ENCODE data around the gene TEX36. TPM values are rescaled to one million over a fixed set of nuclear protein-coding genes. Genes with fewer than 3 reads are reported as not detected.
"Not testable (repeated sequence)": the region's sequence is repeated elsewhere in the genome, so short reads cannot be mapped to it uniquely, and the experiment has no call there.

The TEX36 gene
- total RNA-seq, 2 donors from 2014 or later, result not detected

- peaks cover 2% of the 10 kb centered on the region for H3K27me3 Mint-ChIP-seq (ENCODE audit: low read depth)
- H3K4me1 Mint-ChIP-seq (ENCODE audit: low read depth), result no peaks in the 10 kb centered on the region
These were observed 24.8 kb upstream of the TEX36 start for GRCh38 chr10:125707541-125708468.

GRCh38 chr10:125700355-125700911 lies 17.5 kb upstream of the TEX36 start:
- no peak overlapping the region for H3K27ac Mint-ChIP-seq
- H3K4me1 Mint-ChIP-seq (ENCODE audit: low read depth), result no peaks in the 10 kb centered on the region
- H3K27me3 Mint-ChIP-seq (ENCODE audit: low read depth), result peaks cover 11% of the 10 kb centered on the region
- H3K9me3 Mint-ChIP-seq, result peaks cover 2 to 5% of the 10 kb centered on the region in 2 donors
- no peak overlapping the region for H3K4me3 Mint-ChIP-seq
- no peaks in the 10 kb centered on the region for H3K36me3 Mint-ChIP-seq (ENCODE audit: insufficient read depth in 2 of 2)
- no peak for DNase-seq
- ATAC-seq (replicated peaks in 1 of 2), result no peak

More at GRCh38 chr10:125707541-125708468, 24.8 kb upstream of the TEX36 start:
- ATAC-seq (replicated peaks in 1 of 2) (no peak), DNase-seq (no peak)
- no peak overlapping the region for H3K4me3 Mint-ChIP-seq
- no peak overlapping the region for H3K27ac Mint-ChIP-seq
- peaks cover 2% of the 10 kb centered on the region in 2 donors for H3K36me3 Mint-ChIP-seq (ENCODE audit: insufficient read depth in 2 of 2)
- peaks cover under 1 to 6% of the 10 kb centered on the region in 2 donors for H3K9me3 Mint-ChIP-seq

GRCh38 chr10:125699562-125700143 lies 16.7 kb upstream of the TEX36 start:
- Mint-ChIP-seq H3K9me3 (peaks cover 2 to 5% of the 10 kb centered on the region in 2 donors), H3K27ac (no peak overlapping the region), H3K36me3 (ENCODE audit: insufficient read depth in 2 of 2) (no peaks in the 10 kb centered on the region), H3K27me3 (ENCODE audit: low read depth) (peaks cover 11% of the 10 kb centered on the region), H3K4me3 (no peak overlapping the region), H3K4me1 (ENCODE audit: low read depth) (no peaks in the 10 kb centered on the region)
- DNase-seq, result no peak
- ATAC-seq (replicated peaks in 1 of 2), result no peak

- no peak for ATAC-seq (replicated peaks in 1 of 2)
- H3K36me3 Mint-ChIP-seq (ENCODE audit: insufficient read depth in 2 of 2), result no peaks in the 10 kb centered on the region
These were observed 15.6 kb upstream of the TEX36 start for GRCh38 chr10:125698481-125698998.

GRCh38 chr10:125696884-125697283 lies 13.9 kb upstream of the TEX36 start:
- not testable (repeated sequence) for H3K36me3 Mint-ChIP-seq (ENCODE audit: insufficient read depth in 2 of 2); ATAC-seq (replicated peaks in 1 of 2); H3K4me1 Mint-ChIP-seq (ENCODE audit: low read depth); H3K4me3 Mint-ChIP-seq; H3K27ac Mint-ChIP-seq; DNase-seq; H3K9me3 Mint-ChIP-seq; H3K27me3 Mint-ChIP-seq (ENCODE audit: low read depth)

More at GRCh38 chr10:125698481-125698998, 15.6 kb upstream of the TEX36 start:
- Mint-ChIP-seq H3K27me3 (ENCODE audit: low read depth) (peaks cover 11% of the 10 kb centered on the region), H3K9me3 (peaks cover 2 to 5% of the 10 kb centered on the region in 2 donors), H3K4me1 (ENCODE audit: low read depth) (no peaks in the 10 kb centered on the region), H3K4me3 (no peak overlapping the region), H3K27ac (no peak overlapping the region)
- no peak for DNase-seq

GRCh38 chr10:125694883-125695282 lies 11.9 kb upstream of the TEX36 start:
- Mint-ChIP-seq H3K4me1 (ENCODE audit: low read depth) (no peaks in the 10 kb centered on the region), H3K4me3 (no peak overlapping the region), H3K27me3 (ENCODE audit: low read depth) (no peaks in the 10 kb centered on the region), H3K36me3 (ENCODE audit: insufficient read depth in 2 of 2) (no peaks in the 10 kb centered on the region), H3K27ac (no peak overlapping the region), H3K9me3 (no peaks in the 10 kb centered on the region)
- no peak for ATAC-seq (replicated peaks in 1 of 2)
- DNase-seq, result no peak

- no peak overlapping the region for H3K4me3 Mint-ChIP-seq
- no peaks in the 10 kb centered on the region for H3K4me1 Mint-ChIP-seq (ENCODE audit: low read depth)
- H3K36me3 Mint-ChIP-seq (ENCODE audit: insufficient read depth in 2 of 2), result no peaks in the 10 kb centered on the region
- H3K27me3 Mint-ChIP-seq (ENCODE audit: low read depth), result no peaks in the 10 kb centered on the region
- DNase-seq (no peak), ATAC-seq (replicated peaks in 1 of 2) (no peak)
- H3K9me3 Mint-ChIP-seq, result no peaks in the 10 kb centered on the region
- no peak overlapping the region for H3K27ac Mint-ChIP-seq
These were observed 10.5 kb upstream of the TEX36 start for GRCh38 chr10:125693524-125693847.

GRCh38 chr10:125692601-125693523 lies 9.9 kb upstream of the TEX36 start:
- no peak for DNase-seq
- Mint-ChIP-seq H3K4me3 (no peak overlapping the region), H3K4me1 (ENCODE audit: low read depth) (no peaks in the 10 kb centered on the region), H3K27me3 (ENCODE audit: low read depth) (no peaks in the 10 kb centered on the region), H3K36me3 (ENCODE audit: insufficient read depth in 2 of 2) (no peaks in the 10 kb centered on the region), H3K9me3 (no peaks in the 10 kb centered on the region), H3K27ac (no peak overlapping the region)
- no peak for ATAC-seq (replicated peaks in 1 of 2)

GRCh38 chr10:125692196-125692595 lies 9.2 kb upstream of the TEX36 start:
- Mint-ChIP-seq H3K4me3 (no peak overlapping the region), H3K27me3 (ENCODE audit: low read depth) (no peaks in the 10 kb centered on the region), H3K36me3 (ENCODE audit: insufficient read depth in 2 of 2) (no peaks in the 10 kb centered on the region), H3K27ac (no peak overlapping the region), H3K4me1 (ENCODE audit: low read depth) (no peaks in the 10 kb centered on the region), H3K9me3 (no peaks in the 10 kb centered on the region)
- ATAC-seq (replicated peaks in 1 of 2), result no peak
- no peak for DNase-seq

GRCh38 chr10:125691160-125691981 lies 8.4 kb upstream of the TEX36 start:
- Mint-ChIP-seq H3K27ac (no peak overlapping the region), H3K27me3 (ENCODE audit: low read depth) (no peaks in the 10 kb centered on the region), H3K9me3 (no peaks in the 10 kb centered on the region), H3K36me3 (ENCODE audit: insufficient read depth in 2 of 2) (no peaks in the 10 kb centered on the region), H3K4me3 (no peak overlapping the region), H3K4me1 (ENCODE audit: low read depth) (no peaks in the 10 kb centered on the region)
- DNase-seq, result no peak
- no peak for ATAC-seq (replicated peaks in 1 of 2)

GRCh38 chr10:125689955-125690569 lies 7.1 kb upstream of the TEX36 start:
- no peak for ATAC-seq (replicated peaks in 1 of 2)
- no peaks in the 10 kb centered on the region for H3K4me1 Mint-ChIP-seq (ENCODE audit: low read depth)
- no peak overlapping the region for H3K27ac Mint-ChIP-seq
- no peaks in the 10 kb centered on the region for H3K36me3 Mint-ChIP-seq (ENCODE audit: insufficient read depth in 2 of 2)
- H3K27me3 Mint-ChIP-seq (ENCODE audit: low read depth), result no peaks in the 10 kb centered on the region
- no peak for DNase-seq
- no peak overlapping the region for H3K4me3 Mint-ChIP-seq
- H3K9me3 Mint-ChIP-seq, result no peaks in the 10 kb centered on the region

Measured in activated T-cell treated with anti-CD3 and anti-CD28 coated beads, Interleukin-2, amount 50 U/mL, for 72 hours (primary cell).